Breast epithelium (tissue), 4 donors: Measurements from ENCODE around the gene MACO1. TPM values are rescaled to one million over a fixed set of nuclear protein-coding genes. Genes with fewer than 3 reads are reported as not detected.
A peak's percentile ranks its signal among the peaks of the same experiment; 100 is the strongest.

ENCODE experiments used
- DNase-seq, 2 donors: peaks; one replicate each; pipeline ENCODE4 v3.0.0-alpha.2; 2019; ENCODE audit warnings: low spot score in 2 of 2
- H3K27ac ChIP-seq, 2 donors: fragments of 200-600 bp; sonication (generic) in 1 of 2; one replicate each; pipeline ENCODE4 v1.5.1; 2016 to 2019; ENCODE audit warnings: mild to moderate bottlenecking in 1 of 2
- H3K27me3 ChIP-seq, 2 donors: fragments of 200-600 bp; sonication (generic) in 1 of 2; one replicate each; pipeline versions ENCODE4 v1.5.1 to v1.6.0; 2017 to 2019; ENCODE audit warnings: control low read depth in 1 of 2, mild to moderate bottlenecking in 1 of 2
- H3K36me3 ChIP-seq: fragments of 200-600 bp; one replicate; pipeline ENCODE4 v1.5.1; 2019
- H3K4me1 ChIP-seq, 2 donors: fragments of 200-600 bp; sonication (generic); one replicate each; pipeline ENCODE4 v1.5.1; 2016 to 2019; ENCODE audit warnings: control low read depth in 1 of 2
- H3K4me3 ChIP-seq, 3 donors: fragments of 200-600 bp; sonication (generic); 1 replicate in 2 of 3; 2 replicates in 1 of 3; pipeline ENCODE4 v1.5.1; 2016 to 2019; ENCODE audit warnings: mild to moderate bottlenecking in 3 of 3, moderate library complexity in 2 of 3
- H3K9me3 ChIP-seq, 2 donors: fragments of 200-600 bp; sonication (generic) in 1 of 2; one replicate each; pipeline ENCODE4 v1.5.1; 2016 to 2019; ENCODE audit warnings: control low read depth in 1 of 2
- POLR2A ChIP-seq: fragments of 450-650 bp; IDR thresholded peaks from one replicate; pipeline ENCODE4 v1.6.1; 2016; ENCODE audit warnings: antibody characterized with exemption, mild to moderate bottlenecking, moderate library complexity
- POLR2AphosphoS5 ChIP-seq, 3 donors: sonication (generic); formaldehyde crosslinking; IDR thresholded peaks; one replicate each; pipeline ENCODE4 v1.6.1; 2017; ENCODE audit warnings: antibody characterized with exemption in 3 of 3
- intact Hi-C: fragments of 100-400 bp; cut with DNase I; formaldehyde crosslinking; loops from one replicate; pipeline ENCODE4 v1.15.1; 2023; ENCODE audit warnings: low total_unique reads
- total RNA-seq, 3 donors: library from RNA; depleted of rRNA; stranded (reverse); fragments of >200 nt; gene quantifications; one replicate each; pipeline ENCODE4 v1.1.0, GENCODE V29; 2016
- TF ChIP-seq, protein P1 (sequence below), 3 donors: fragments of 450-650 bp; IDR thresholded peaks; one replicate each; pipeline ENCODE4 v1.5.1; 2016 to 2017; ENCODE audit warnings: antibody characterized with exemption in 3 of 3, mild to moderate bottlenecking in 3 of 3, moderate library complexity in 3 of 3

MACO1 gene
- total RNA-seq, 3 donors from 2014 or later = 15.0 to 24.0 (median 17.7) TPM

DNA sequence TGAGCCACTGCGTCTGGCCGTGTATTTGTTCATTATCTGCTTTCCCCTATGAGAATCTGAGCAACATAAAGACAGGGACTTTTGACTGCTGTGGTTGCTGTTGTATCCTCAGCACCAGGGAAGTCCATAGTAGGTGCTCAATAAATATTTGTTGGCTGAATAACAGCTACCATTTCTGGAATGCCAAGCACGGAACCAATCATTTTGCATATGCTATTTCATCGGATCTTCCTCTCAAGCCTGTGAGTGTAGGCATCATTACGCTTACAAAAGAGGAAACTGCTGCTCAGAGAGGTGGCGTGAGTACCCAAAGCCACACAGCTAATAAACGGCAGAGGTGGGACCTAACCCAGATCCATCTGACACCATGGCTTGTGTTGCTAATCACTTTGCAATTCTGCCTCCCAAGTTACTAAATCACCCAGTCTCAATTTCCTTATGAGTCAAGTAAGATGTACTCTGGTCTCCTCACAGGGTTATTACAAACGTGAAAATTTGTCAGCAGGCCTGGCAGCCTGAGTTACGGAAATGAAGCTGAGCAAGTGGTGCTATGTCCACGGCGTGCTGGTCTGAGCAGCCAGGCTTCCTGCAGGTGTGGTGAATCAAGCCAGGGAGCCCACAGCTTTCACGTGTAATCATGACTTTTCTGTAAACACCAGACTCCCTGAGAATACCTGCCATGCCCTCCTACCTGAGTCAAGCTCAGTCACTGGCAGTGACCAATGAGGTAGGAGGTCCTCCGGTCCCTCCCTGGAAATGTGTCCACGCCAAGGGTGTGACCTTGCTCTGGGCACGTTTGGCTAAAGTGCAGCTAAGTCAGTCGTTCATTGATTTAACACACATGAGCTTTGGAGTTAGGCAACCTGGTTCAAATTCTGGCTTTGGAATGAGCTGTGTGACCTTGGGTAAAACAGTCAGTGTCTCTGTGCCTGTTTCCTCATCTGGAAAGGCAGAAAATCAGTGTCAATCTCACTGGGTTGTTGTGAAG, 5.3 kb upstream of the MACO1 start:
- Histone ChIP-seq H3K4me3 (no peak overlapping the region), H3K36me3 (no peaks in the 10 kb centered on the region), H3K4me1 (no peaks in the 10 kb centered on the region), H3K27me3 (no peaks in the 10 kb centered on the region), H3K9me3 (no peaks in the 10 kb centered on the region), H3K27ac (no peak overlapping the region)
- TF ChIP-seq POLR2A = no peak
- no peak for DNase-seq
- intact Hi-C loops = no loop called here

DNA sequence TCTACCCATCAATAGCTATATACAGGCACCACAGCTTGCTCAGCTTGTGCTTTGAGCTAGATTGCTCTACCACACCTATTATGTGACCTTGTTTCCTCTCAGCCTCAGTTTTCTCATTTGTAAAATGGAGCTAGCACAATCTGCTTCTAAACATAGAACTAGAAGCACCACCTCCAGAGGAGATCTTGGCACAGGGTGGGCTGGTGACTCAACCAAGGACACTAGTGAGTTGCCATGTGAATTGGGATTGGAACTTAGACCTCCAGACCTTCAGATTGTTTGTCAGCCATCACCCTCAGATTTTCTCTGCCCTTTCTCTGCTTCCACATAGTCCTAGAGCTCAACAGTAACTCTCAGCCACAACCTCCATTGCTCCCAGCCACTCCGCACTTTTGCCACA, 3.0 kb upstream of the MACO1 start:
- DNase-seq = no peak
- no peaks in the 10 kb centered on the region for H3K4me1 ChIP-seq
- H3K9me3 ChIP-seq = no peaks in the 10 kb centered on the region
- H3K36me3 ChIP-seq = no peaks in the 10 kb centered on the region
- no peak overlapping the region for H3K27ac ChIP-seq
- intact Hi-C loops = no loop called here
- no peak overlapping the region for H3K4me3 ChIP-seq
- no peaks in the 10 kb centered on the region for H3K27me3 ChIP-seq
- no peak for TF ChIP-seq POLR2AphosphoS5 (IDR thresholded peaks at IDR 0.05)
- TF ChIP-seq, protein P1, sequence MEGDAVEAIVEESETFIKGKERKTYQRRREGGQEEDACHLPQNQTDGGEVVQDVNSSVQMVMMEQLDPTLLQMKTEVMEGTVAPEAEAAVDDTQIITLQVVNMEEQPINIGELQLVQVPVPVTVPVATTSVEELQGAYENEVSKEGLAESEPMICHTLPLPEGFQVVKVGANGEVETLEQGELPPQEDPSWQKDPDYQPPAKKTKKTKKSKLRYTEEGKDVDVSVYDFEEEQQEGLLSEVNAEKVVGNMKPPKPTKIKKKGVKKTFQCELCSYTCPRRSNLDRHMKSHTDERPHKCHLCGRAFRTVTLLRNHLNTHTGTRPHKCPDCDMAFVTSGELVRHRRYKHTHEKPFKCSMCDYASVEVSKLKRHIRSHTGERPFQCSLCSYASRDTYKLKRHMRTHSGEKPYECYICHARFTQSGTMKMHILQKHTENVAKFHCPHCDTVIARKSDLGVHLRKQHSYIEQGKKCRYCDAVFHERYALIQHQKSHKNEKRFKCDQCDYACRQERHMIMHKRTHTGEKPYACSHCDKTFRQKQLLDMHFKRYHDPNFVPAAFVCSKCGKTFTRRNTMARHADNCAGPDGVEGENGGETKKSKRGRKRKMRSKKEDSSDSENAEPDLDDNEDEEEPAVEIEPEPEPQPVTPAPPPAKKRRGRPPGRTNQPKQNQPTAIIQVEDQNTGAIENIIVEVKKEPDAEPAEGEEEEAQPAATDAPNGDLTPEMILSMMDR (IDR thresholded peaks at IDR 0.05) = no peak
- no peak for TF ChIP-seq POLR2A

- H3K4me1 ChIP-seq = no peaks in the 10 kb centered on the region
- no peak for DNase-seq
- H3K36me3 ChIP-seq = no peaks in the 10 kb centered on the region
- no peaks in the 10 kb centered on the region for H3K27me3 ChIP-seq
- H3K27ac ChIP-seq = no peak overlapping the region
- no peaks in the 10 kb centered on the region for H3K9me3 ChIP-seq
- intact Hi-C loops = no loop called here
- H3K4me3 ChIP-seq = no peak overlapping the region
- TF ChIP-seq POLR2A = no peak
- TF ChIP-seq, protein P1 (IDR thresholded peaks at IDR 0.05) = no peak
- TF ChIP-seq POLR2AphosphoS5 (IDR thresholded peaks at IDR 0.05) = no peak
These were observed 2.1 kb upstream of the MACO1 start for GRCh38 chr1:25428475-25429166.

DNA sequence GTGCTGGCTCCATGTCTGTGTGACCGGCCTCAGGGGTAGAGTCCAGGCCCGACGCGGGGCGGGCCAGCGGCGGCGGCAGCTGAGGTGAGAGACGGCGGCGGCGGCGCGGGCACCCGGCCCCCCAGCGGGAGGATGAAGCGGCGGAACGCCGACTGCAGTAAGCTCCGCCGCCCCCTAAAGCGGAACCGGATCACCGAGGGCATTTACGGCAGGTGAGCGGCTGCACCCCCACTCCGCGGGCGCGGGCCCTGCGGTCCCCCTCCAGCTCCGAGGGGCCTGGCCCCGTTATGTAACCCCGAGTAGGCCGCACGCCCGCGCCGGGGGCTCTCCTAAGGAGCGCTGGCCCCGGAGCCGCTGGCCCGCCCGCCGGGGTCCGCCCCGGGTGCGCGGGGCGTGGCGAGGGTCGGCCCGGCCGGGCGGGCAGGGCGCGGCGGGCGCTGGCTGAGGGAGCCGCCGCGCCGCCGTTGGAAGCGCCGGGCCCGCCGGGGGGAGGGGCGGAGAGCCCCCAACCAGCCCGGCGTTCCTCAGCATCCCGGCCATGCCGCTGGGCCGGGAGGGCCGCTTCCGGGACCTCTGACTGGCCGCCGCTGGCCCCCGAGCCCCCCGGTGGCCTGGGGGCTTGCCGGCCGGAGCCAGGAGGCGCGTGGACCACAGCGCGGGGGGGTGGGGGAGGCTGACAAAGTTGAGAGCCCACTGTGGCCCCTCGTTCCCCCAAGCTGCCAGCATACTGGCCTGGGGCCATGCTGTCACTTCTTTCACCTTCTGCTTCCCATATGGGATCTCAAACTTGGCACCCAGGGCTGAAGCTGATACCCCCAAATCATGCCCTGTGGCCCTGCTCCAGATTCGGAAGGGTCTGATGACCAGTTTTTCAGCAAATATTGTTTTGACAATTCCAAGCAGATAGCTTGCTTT, 527 bp downstream of the MACO1 start:
- DNase-seq = peak in 1 of 2 donors; percentile 26
- no peak for TF ChIP-seq POLR2A
- TF ChIP-seq, protein P1 (IDR thresholded peaks at IDR 0.05) = no peak
- no peak for TF ChIP-seq POLR2AphosphoS5 (IDR thresholded peaks at IDR 0.05)
- Histone ChIP-seq H3K4me3 (peak overlapping the region; percentile 92 to 97 (median 95)), H3K27me3 (no peaks in the 10 kb centered on the region), H3K36me3 (no peaks in the 10 kb centered on the region), H3K27ac (peak overlapping the region; percentile 88 to 90), H3K9me3 (no peaks in the 10 kb centered on the region), H3K4me1 (peaks cover 2 to 11% of the 10 kb centered on the region in 2 donors)
- intact Hi-C loops = no loop called here
